Neural progenitor cell (in vitro differentiated cells): ENCODE results near the gene FKRP. TPM values are rescaled to one million over a fixed set of nuclear protein-coding genes. Genes with fewer than 3 reads are reported as not detected.

Experiments used
- DNase-seq: peaks from one replicate; pipeline ENCODE4 v3.0.0-alpha.2; 2016; ENCODE audit warnings: low spot score
- H2AFZ ChIP-seq: fragments of 200-600 bp; sonication (generic); replicated peaks from 2 replicates; pipeline ENCODE4 v1.6.1; 2016; ENCODE audit warnings: antibody characterized with exemption
- H3F3A ChIP-seq: fragments of 200-600 bp; sonication (generic); 2 replicates; pipeline ENCODE4 v1.6.1; 2016; ENCODE audit warnings: antibody characterized with exemption, low read depth
- H3K27ac ChIP-seq: fragments of 200-600 bp; sonication (generic); 2 replicates; pipeline ENCODE4 v1.5.1; 2016; ENCODE audit warnings: mild to moderate bottlenecking
- H3K27me3 ChIP-seq: fragments of 200-600 bp; sonication (generic); 2 replicates; pipeline ENCODE4 v1.6.1; 2016; ENCODE audit warnings: mild to moderate bottlenecking, moderate library complexity
- H3K36me3 ChIP-seq: fragments of 200-600 bp; sonication (generic); 2 replicates; pipeline ENCODE4 v1.5.1; 2016
- H3K4me1 ChIP-seq: fragments of 200-600 bp; sonication (generic); 2 replicates; pipeline ENCODE4 v1.6.1; 2016; ENCODE audit warnings: mixed run types
- H3K4me2 ChIP-seq: fragments of 200-600 bp; sonication (generic); 2 replicates; pipeline ENCODE4 v1.6.1; 2016
- H3K4me3 ChIP-seq: fragments of 200-600 bp; sonication (generic); 2 replicates; pipeline ENCODE4 v1.5.1; 2016
- H3K79me2 ChIP-seq: fragments of 200-600 bp; sonication (generic); 2 replicates; pipeline ENCODE4 v1.6.1; 2016; ENCODE audit warnings: low read depth
- H3K9ac ChIP-seq: fragments of 200-600 bp; sonication (generic); 2 replicates; pipeline ENCODE4 v1.6.1; 2016
- H3K9me3 ChIP-seq: fragments of 200-600 bp; sonication (generic); 2 replicates; pipeline ENCODE4 v1.5.1; 2016; ENCODE audit warnings: low read depth
- H4K20me1 ChIP-seq: fragments of 200-600 bp; sonication (generic); 2 replicates; pipeline ENCODE4 v1.6.1; 2016; ENCODE audit warnings: low read depth
- H3K27ac Mint-ChIP-seq: 3 replicates; pipeline ENCODE4 v1.8.0; 2021; ENCODE audit warnings: mixed read lengths
- H3K27me3 Mint-ChIP-seq: 2 replicates; pipeline ENCODE4 v1.8.0; 2022; ENCODE audit warnings: low read depth, mild to moderate bottlenecking, inconsistent platforms, moderate library complexity, mixed read lengths; ENCODE audit not compliant: insufficient read depth
- H3K36me3 Mint-ChIP-seq: 3 replicates; pipeline ENCODE4 v1.8.0; 2021; ENCODE audit warnings: mixed read lengths
- H3K4me1 Mint-ChIP-seq: 3 replicates; pipeline ENCODE4 v1.8.0; 2021; ENCODE audit warnings: mixed read lengths
- H3K4me3 Mint-ChIP-seq: 3 replicates; pipeline ENCODE4 v1.8.0; 2021; ENCODE audit warnings: mild to moderate bottlenecking, moderate library complexity, mixed read lengths
- H3K9me3 Mint-ChIP-seq: 3 replicates; pipeline ENCODE4 v1.8.0; 2020; ENCODE audit warnings: mixed read lengths
- EZH2 ChIP-seq: fragments of 200-600 bp; sonication (generic); IDR thresholded peaks from 2 replicates; pipeline ENCODE4 v1.6.1; 2017; ENCODE audit warnings: antibody characterized with exemption, mild to moderate bottlenecking, moderate library complexity
- EZH2phosphoT487 ChIP-seq: fragments of 200-600 bp; sonication (generic); IDR thresholded peaks from 2 replicates; pipeline ENCODE4 v1.6.1; 2017; ENCODE audit warnings: antibody characterized with exemption
- total RNA-seq: library from RNA; depleted of rRNA; stranded (reverse); fragments of >200 nt; gene quantifications from 2 replicates; pipeline ENCODE4 v1.2.3, GENCODE V29; 2015; ENCODE audit warnings: low replicate concordance
- TF ChIP-seq, protein P1 (sequence below): fragments of 200-600 bp; sonication (generic); IDR thresholded peaks from 2 replicates; pipeline ENCODE4 v1.5.1; 2017; ENCODE audit warnings: antibody characterized with exemption, mild to moderate bottlenecking

Gene FKRP
- total RNA-seq, 1 donor from 2014 or later, result 18.6 TPM

DNA sequence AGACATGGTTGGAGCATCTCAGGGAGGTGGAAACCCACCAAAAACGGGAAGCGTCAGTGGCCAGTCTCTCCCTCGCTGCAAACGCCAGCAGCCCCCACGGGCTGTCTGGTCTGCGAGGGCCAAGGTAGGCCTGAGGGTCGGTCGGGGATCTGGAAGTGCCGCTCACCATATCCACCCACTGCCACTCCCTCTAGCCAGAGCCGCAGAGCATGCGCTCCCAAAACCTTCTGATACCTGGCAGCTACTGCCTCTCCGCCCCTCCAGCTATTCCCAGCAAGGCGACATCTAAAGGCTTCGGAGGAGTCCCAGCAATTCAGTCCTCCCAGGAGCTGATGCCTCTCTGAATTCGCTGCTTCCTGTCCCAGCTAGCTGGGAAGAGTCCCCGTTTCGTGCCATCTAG lies 4.4 kb upstream of the FKRP start:
- Histone ChIP-seq H3K9me3 (no peaks in the 10 kb centered on the region), H3K27ac (no peak overlapping the region), H3K79me2 (peaks cover 92% of the 10 kb centered on the region), H3K4me1 (peaks cover 6% of the 10 kb centered on the region), H2AFZ (no peak overlapping the region), H3K27me3 (no peaks in the 10 kb centered on the region), H3F3A (no peaks in the 10 kb centered on the region), H4K20me1 (peaks cover 91% of the 10 kb centered on the region), H3K4me2 (no peak overlapping the region), H3K36me3 (no peaks in the 10 kb centered on the region), H3K9ac (no peak overlapping the region), H3K4me3 (no peak overlapping the region)
- TF ChIP-seq, protein P1, sequence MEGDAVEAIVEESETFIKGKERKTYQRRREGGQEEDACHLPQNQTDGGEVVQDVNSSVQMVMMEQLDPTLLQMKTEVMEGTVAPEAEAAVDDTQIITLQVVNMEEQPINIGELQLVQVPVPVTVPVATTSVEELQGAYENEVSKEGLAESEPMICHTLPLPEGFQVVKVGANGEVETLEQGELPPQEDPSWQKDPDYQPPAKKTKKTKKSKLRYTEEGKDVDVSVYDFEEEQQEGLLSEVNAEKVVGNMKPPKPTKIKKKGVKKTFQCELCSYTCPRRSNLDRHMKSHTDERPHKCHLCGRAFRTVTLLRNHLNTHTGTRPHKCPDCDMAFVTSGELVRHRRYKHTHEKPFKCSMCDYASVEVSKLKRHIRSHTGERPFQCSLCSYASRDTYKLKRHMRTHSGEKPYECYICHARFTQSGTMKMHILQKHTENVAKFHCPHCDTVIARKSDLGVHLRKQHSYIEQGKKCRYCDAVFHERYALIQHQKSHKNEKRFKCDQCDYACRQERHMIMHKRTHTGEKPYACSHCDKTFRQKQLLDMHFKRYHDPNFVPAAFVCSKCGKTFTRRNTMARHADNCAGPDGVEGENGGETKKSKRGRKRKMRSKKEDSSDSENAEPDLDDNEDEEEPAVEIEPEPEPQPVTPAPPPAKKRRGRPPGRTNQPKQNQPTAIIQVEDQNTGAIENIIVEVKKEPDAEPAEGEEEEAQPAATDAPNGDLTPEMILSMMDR, result no peak
- TF ChIP-seq EZH2, result no peak
- no peak for TF ChIP-seq EZH2phosphoT487
- H3K4me1 Mint-ChIP-seq, result peaks cover 37% of the 10 kb centered on the region
- H3K27ac Mint-ChIP-seq, result no peak overlapping the region
- no peak for DNase-seq
- H3K4me3 Mint-ChIP-seq, result no peak overlapping the region
- H3K9me3 Mint-ChIP-seq, result no peaks in the 10 kb centered on the region
- peaks cover 19% of the 10 kb centered on the region for H3K36me3 Mint-ChIP-seq
- H3K27me3 Mint-ChIP-seq, result peaks cover 5% of the 10 kb centered on the region

GRCh38 chr19:46742926-46743480 lies 2.9 kb upstream of the FKRP start:
- peaks cover 75% of the 10 kb centered on the region for H4K20me1 ChIP-seq
- TF ChIP-seq, protein P1, result no peak
- no peak for TF ChIP-seq EZH2
- TF ChIP-seq EZH2phosphoT487, result no peak
- Mint-ChIP-seq H3K4me3 (peak overlapping the region; percentile 33), H3K27me3 (peaks cover 4% of the 10 kb centered on the region), H3K36me3 (peaks cover 10% of the 10 kb centered on the region), H3K9me3 (no peaks in the 10 kb centered on the region), H3K4me1 (peaks cover 46% of the 10 kb centered on the region), H3K27ac (peak overlapping the region; percentile 17)
- peaks cover 10% of the 10 kb centered on the region for H3K4me1 ChIP-seq
- H3K27me3 ChIP-seq, result no peaks in the 10 kb centered on the region
- H3F3A ChIP-seq, result peaks cover 15% of the 10 kb centered on the region
- peaks cover 93% of the 10 kb centered on the region for H3K79me2 ChIP-seq
- H3K4me3 ChIP-seq, result no peak overlapping the region
- H3K9ac ChIP-seq, result no peak overlapping the region
- H3K27ac ChIP-seq, result no peak overlapping the region
- no peak overlapping the region for H3K4me2 ChIP-seq
- no peaks in the 10 kb centered on the region for H3K36me3 ChIP-seq
- no peak overlapping the region for H2AFZ ChIP-seq
- H3K9me3 ChIP-seq, result no peaks in the 10 kb centered on the region
- DNase-seq, result no peak

GRCh38 chr19:46744005-46744691 lies 1.7 kb upstream of the FKRP start:
- H3K9ac ChIP-seq, result no peak overlapping the region

More at GRCh38 chr19:46744005-46744691, 1.7 kb upstream of the FKRP start:
- no peak overlapping the region for H3K27ac ChIP-seq
- peak overlapping the region; percentile 98 for H3K4me3 Mint-ChIP-seq
- H3K9me3 Mint-ChIP-seq, result no peaks in the 10 kb centered on the region
- no peaks in the 10 kb centered on the region for H3K27me3 ChIP-seq
- no peak overlapping the region for H2AFZ ChIP-seq
- no peaks in the 10 kb centered on the region for H3K9me3 ChIP-seq
- H3K4me3 ChIP-seq, result peak overlapping the region; percentile 100
- peaks cover 51% of the 10 kb centered on the region for H3K4me1 Mint-ChIP-seq
- peaks cover 87% of the 10 kb centered on the region for H3K79me2 ChIP-seq
- H4K20me1 ChIP-seq, result peaks cover 64% of the 10 kb centered on the region
- peaks cover 20% of the 10 kb centered on the region for H3F3A ChIP-seq
- no peak overlapping the region for H3K27ac Mint-ChIP-seq
- peak overlapping the region; percentile 92 for H3K4me2 ChIP-seq
- DNase-seq, result no peak
- H3K36me3 Mint-ChIP-seq, result peaks cover 10% of the 10 kb centered on the region
- TF ChIP-seq, protein P1, result no peak
- TF ChIP-seq EZH2phosphoT487 (no peak), EZH2 (no peak)
- H3K36me3 ChIP-seq, result peaks cover 3% of the 10 kb centered on the region
- peaks cover 10% of the 10 kb centered on the region for H3K4me1 ChIP-seq
- H3K27me3 Mint-ChIP-seq, result peaks cover 7% of the 10 kb centered on the region
